ENCODE results near the gene CRTAC1. TPM values are rescaled to one million over a fixed set of nuclear protein-coding genes. Genes with fewer than 3 reads are reported as not detected.
"Not testable (repeated sequence)": the region's sequence is repeated elsewhere in the genome, so short reads cannot be mapped to it uniquely, and the experiment has no call there.

The CRTAC1 gene
- total RNA-seq, 1 donor: not detected

- peaks cover 26% of the 10 kb centered on the region for H3K27me3 ChIP-seq (ENCODE audit: insufficient read depth, low read length)
- no peaks in the 10 kb centered on the region for H3K9me3 ChIP-seq (ENCODE audit: low read depth, low read length)
- no peak overlapping the region for H3K4me3 ChIP-seq (ENCODE audit: low read length)
Measured at GRCh38 chr10:97851341-97852001, 178.9 kb downstream of the CRTAC1 start.

GRCh38 chr10:97850446-97850845 lies 180.0 kb downstream of the CRTAC1 start:
- Histone ChIP-seq H3K4me3 (ENCODE audit: low read length) (peak overlapping the region; percentile 24), H3K4me1 (ENCODE audit: insufficient read depth, low read length) (peaks cover 22% of the 10 kb centered on the region), H3K27me3 (ENCODE audit: insufficient read depth, low read length) (peaks cover 26% of the 10 kb centered on the region), H3K9me3 (ENCODE audit: low read depth, low read length) (no peaks in the 10 kb centered on the region)

More at GRCh38 chr10:97851341-97852001, 178.9 kb downstream of the CRTAC1 start:
- peaks cover 22% of the 10 kb centered on the region for H3K4me1 ChIP-seq (ENCODE audit: insufficient read depth, low read length)

GRCh38 chr10:97849687-97850402 lies 180.6 kb downstream of the CRTAC1 start, which contains the start of gene GOLGA7B:
Gene GOLGA7B (plus strand): TSS chr10:97849843. CDS start chr10:97850304, 461 bp downstream.
- no peaks in the 10 kb centered on the region for H3K9me3 ChIP-seq (ENCODE audit: low read depth, low read length)
- peaks cover 22% of the 10 kb centered on the region for H3K4me1 ChIP-seq (ENCODE audit: insufficient read depth, low read length)
- peaks cover 26% of the 10 kb centered on the region for H3K27me3 ChIP-seq (ENCODE audit: insufficient read depth, low read length)
- H3K4me3 ChIP-seq (ENCODE audit: low read length): peak within 1 kb of the TSS; percentile 44

- no peaks in the 10 kb centered on the region for H3K9me3 ChIP-seq (ENCODE audit: low read depth, low read length)
- peaks cover 28% of the 10 kb centered on the region for H3K27me3 ChIP-seq (ENCODE audit: insufficient read depth, low read length)
- peak overlapping the region; percentile 44 for H3K4me3 ChIP-seq (ENCODE audit: low read length)
- peaks cover 22% of the 10 kb centered on the region for H3K4me1 ChIP-seq (ENCODE audit: insufficient read depth, low read length)
Measured at GRCh38 chr10:97849103-97849686, 181.2 kb downstream of the CRTAC1 start.

GRCh38 chr10:97844678-97845077 lies 185.7 kb downstream of the CRTAC1 start:
- H3K4me3 ChIP-seq (ENCODE audit: low read length): no peak overlapping the region
- H3K4me1 ChIP-seq (ENCODE audit: insufficient read depth, low read length): peaks cover 6% of the 10 kb centered on the region
- H3K27me3 ChIP-seq (ENCODE audit: insufficient read depth, low read length): peaks cover 13% of the 10 kb centered on the region
- no peaks in the 10 kb centered on the region for H3K9me3 ChIP-seq (ENCODE audit: low read depth, low read length)

- H3K4me3 ChIP-seq (ENCODE audit: low read length); H3K9me3 ChIP-seq (ENCODE audit: low read depth, low read length); H3K4me1 ChIP-seq (ENCODE audit: insufficient read depth, low read length): not testable (repeated sequence)
- H3K27me3 ChIP-seq (ENCODE audit: insufficient read depth, low read length): peaks cover 11% of the 10 kb centered on the region
Measured at GRCh38 chr10:97843972-97844371, 186.4 kb downstream of the CRTAC1 start.

GRCh38 chr10:97843281-97843671 lies 187.1 kb downstream of the CRTAC1 start:
- H3K9me3 ChIP-seq (ENCODE audit: low read depth, low read length): no peaks in the 10 kb centered on the region
- H3K4me3 ChIP-seq (ENCODE audit: low read length): no peak overlapping the region
- H3K4me1 ChIP-seq (ENCODE audit: insufficient read depth, low read length): no peaks in the 10 kb centered on the region
- peaks cover 9% of the 10 kb centered on the region for H3K27me3 ChIP-seq (ENCODE audit: insufficient read depth, low read length)

GRCh38 chr10:97842656-97843280 lies 187.7 kb downstream of the CRTAC1 start:
- H3K9me3 ChIP-seq (ENCODE audit: low read depth, low read length): no peaks in the 10 kb centered on the region
- H3K4me1 ChIP-seq (ENCODE audit: insufficient read depth, low read length): no peaks in the 10 kb centered on the region
- peaks cover 5% of the 10 kb centered on the region for H3K27me3 ChIP-seq (ENCODE audit: insufficient read depth, low read length)
- H3K4me3 ChIP-seq (ENCODE audit: low read length): no peak overlapping the region

- H3K27me3 ChIP-seq (ENCODE audit: insufficient read depth, low read length); H3K4me1 ChIP-seq (ENCODE audit: insufficient read depth, low read length); H3K9me3 ChIP-seq (ENCODE audit: low read depth, low read length); H3K4me3 ChIP-seq (ENCODE audit: low read length): not testable (repeated sequence)
Measured at GRCh38 chr10:97842114-97842513, 188.3 kb downstream of the CRTAC1 start.

GRCh38 chr10:97841166-97841565 lies 189.3 kb downstream of the CRTAC1 start:
- not testable (repeated sequence) for H3K9me3 ChIP-seq (ENCODE audit: low read depth, low read length); H3K4me1 ChIP-seq (ENCODE audit: insufficient read depth, low read length); H3K4me3 ChIP-seq (ENCODE audit: low read length); H3K27me3 ChIP-seq (ENCODE audit: insufficient read depth, low read length)

- Histone ChIP-seq H3K9me3 (ENCODE audit: low read depth, low read length) (no peaks in the 10 kb centered on the region), H3K4me3 (ENCODE audit: low read length) (no peak overlapping the region), H3K4me1 (ENCODE audit: insufficient read depth, low read length) (no peaks in the 10 kb centered on the region), H3K27me3 (ENCODE audit: insufficient read depth, low read length) (peaks cover 3% of the 10 kb centered on the region)
Measured at GRCh38 chr10:97838091-97838490, 192.3 kb downstream of the CRTAC1 start.

GRCh38 chr10:97836446-97836845 lies 194.0 kb downstream of the CRTAC1 start:
- Histone ChIP-seq H3K27me3 (ENCODE audit: insufficient read depth, low read length) (no peaks in the 10 kb centered on the region), H3K4me3 (ENCODE audit: low read length) (no peak overlapping the region), H3K9me3 (ENCODE audit: low read depth, low read length) (no peaks in the 10 kb centered on the region), H3K4me1 (ENCODE audit: insufficient read depth, low read length) (no peaks in the 10 kb centered on the region)

- no peak overlapping the region for H3K4me3 ChIP-seq (ENCODE audit: low read length)
- peaks cover 5% of the 10 kb centered on the region for H3K4me1 ChIP-seq (ENCODE audit: insufficient read depth, low read length)
- no peaks in the 10 kb centered on the region for H3K27me3 ChIP-seq (ENCODE audit: insufficient read depth, low read length)
- H3K9me3 ChIP-seq (ENCODE audit: low read depth, low read length): no peaks in the 10 kb centered on the region
Measured at GRCh38 chr10:97831259-97831658, 199.2 kb downstream of the CRTAC1 start.

- no peaks in the 10 kb centered on the region for H3K9me3 ChIP-seq (ENCODE audit: low read depth, low read length)
- no peak overlapping the region for H3K4me3 ChIP-seq (ENCODE audit: low read length)
- no peaks in the 10 kb centered on the region for H3K27me3 ChIP-seq (ENCODE audit: insufficient read depth, low read length)
- H3K4me1 ChIP-seq (ENCODE audit: insufficient read depth, low read length): peaks cover 5% of the 10 kb centered on the region
Measured at GRCh38 chr10:97830064-97830463, 200.4 kb downstream of the CRTAC1 start.

GRCh38 chr10:97828721-97829120 lies 201.7 kb downstream of the CRTAC1 start:
- no peak overlapping the region for H3K4me3 ChIP-seq (ENCODE audit: low read length)
- peaks cover 5% of the 10 kb centered on the region for H3K4me1 ChIP-seq (ENCODE audit: insufficient read depth, low read length)
- no peaks in the 10 kb centered on the region for H3K27me3 ChIP-seq (ENCODE audit: insufficient read depth, low read length)
- no peaks in the 10 kb centered on the region for H3K9me3 ChIP-seq (ENCODE audit: low read depth, low read length)

Data from mononuclear cell (primary cell).